Mesenchymal stem cell (in vitro differentiated cells and primary cell): ENCODE data around the gene NRXN3.

Experiments used
- DNase-seq: peaks from one replicate; pipeline ENCODE4 v3.0.0-alpha.2; 2013
- H2AFZ ChIP-seq: one replicate; pipeline ENCODE4 v1.6.1; 2013; ENCODE audit warnings: low read depth, mild to moderate bottlenecking, control low read depth, inconsistent platforms, low read length, moderate library complexity
- H2AK5ac ChIP-seq: 2 replicates; pipeline ENCODE4 v1.6.1; 2013; ENCODE audit warnings: low read length, moderate library complexity, mild to moderate bottlenecking, inconsistent platforms; ENCODE audit not compliant: severe bottlenecking
- H2BK120ac ChIP-seq: one replicate; pipeline ENCODE4 v1.6.1; 2013; ENCODE audit warnings: low read depth, mild to moderate bottlenecking, inconsistent platforms, low read length, moderate library complexity
- H2BK12ac ChIP-seq, 2 experiments: one replicate each; pipeline ENCODE4 v1.6.1; 2013; ENCODE audit warnings: inconsistent platforms in 2 of 2, low read length in 2 of 2, mild to moderate bottlenecking in 2 of 2, moderate library complexity in 2 of 2, control low read depth in 1 of 2
- H2BK15ac ChIP-seq: one replicate; pipeline ENCODE4 v1.6.1; 2013; ENCODE audit warnings: mild to moderate bottlenecking, low read depth, inconsistent platforms; ENCODE audit not compliant: poor library complexity, severe bottlenecking
- H2BK5ac ChIP-seq: 2 replicates; pipeline ENCODE4 v1.6.1; 2013; ENCODE audit warnings: low read depth, mild to moderate bottlenecking, low read length, control low read depth, inconsistent platforms; ENCODE audit not compliant: poor library complexity, severe bottlenecking
- H3K14ac ChIP-seq, 2 experiments: one replicate each; pipeline ENCODE4 v1.6.1; 2013; ENCODE audit warnings: inconsistent platforms in 2 of 2, low read length in 2 of 2, control low read depth in 1 of 2, mild to moderate bottlenecking in 1 of 2, moderate library complexity in 1 of 2
- H3K18ac ChIP-seq, 2 experiments: one replicate each; pipeline ENCODE4 v1.6.1; 2013; ENCODE audit warnings: inconsistent platforms in 2 of 2, low read length in 2 of 2, control low read depth in 1 of 2, low read depth in 1 of 2, mild to moderate bottlenecking in 1 of 2
- H3K23ac ChIP-seq, 2 experiments: one replicate each; pipeline ENCODE4 v1.6.1; 2013; ENCODE audit warnings: inconsistent platforms in 2 of 2, low read length in 2 of 2, mild to moderate bottlenecking in 2 of 2, moderate library complexity in 2 of 2, control low read depth in 1 of 2
- H3K27ac ChIP-seq: 2 replicates; pipeline ENCODE4 v1.5.1; 2013; ENCODE audit warnings: mild to moderate bottlenecking, moderate library complexity, low read length, control low read depth, inconsistent platforms; ENCODE audit not compliant: poor library complexity, severe bottlenecking
- H3K27me3 ChIP-seq, 2 experiments: 2 replicates each; pipeline versions ENCODE4 v1.6.1 to v1.7.0; 2013; ENCODE audit warnings: low read length in 2 of 2, mild to moderate bottlenecking in 2 of 2, moderate library complexity in 2 of 2, control low read depth in 1 of 2, inconsistent platforms in 1 of 2; ENCODE audit not compliant: control insufficient read depth in 1 of 2, insufficient read depth in 1 of 2
- H3K36me3 ChIP-seq, 2 experiments: 2 replicates each; pipeline versions ENCODE4 v1.6.1 to v1.7.0; 2013; ENCODE audit warnings: low read length in 2 of 2, control low read depth in 1 of 2, inconsistent platforms in 1 of 2, low read depth in 1 of 2, mild to moderate bottlenecking in 1 of 2; ENCODE audit not compliant: insufficient read depth in 2 of 2, control insufficient read depth in 1 of 2
- H3K4ac ChIP-seq, 2 experiments: one replicate each; pipeline ENCODE4 v1.6.1; 2013; ENCODE audit warnings: inconsistent platforms in 2 of 2, low read length in 2 of 2, mild to moderate bottlenecking in 2 of 2, moderate library complexity in 2 of 2, control low read depth in 1 of 2, low read depth in 1 of 2
- H3K4me1 ChIP-seq: 2 replicates; pipeline ENCODE4 v1.6.1; 2013; ENCODE audit warnings: low read depth, low read length, control low read depth; ENCODE audit not compliant: control insufficient read depth, insufficient read depth
- H3K4me2 ChIP-seq: 2 replicates; pipeline ENCODE4 v1.6.1; 2013; ENCODE audit warnings: low read length, mild to moderate bottlenecking, inconsistent platforms; ENCODE audit not compliant: poor library complexity, severe bottlenecking
- H3K4me3 ChIP-seq, 2 experiments: 2 replicates each; pipeline versions ENCODE4 v1.5.1 to v1.7.0; 2013; ENCODE audit warnings: low read length in 2 of 2, mild to moderate bottlenecking in 2 of 2, control low read depth in 1 of 2, low read depth in 1 of 2; ENCODE audit not compliant: insufficient read depth in 1 of 2
- H3K79me1 ChIP-seq: replicated peaks from 2 replicates; pipeline ENCODE4 v1.6.1; 2013; ENCODE audit warnings: mild to moderate bottlenecking, control low read depth, low read length, inconsistent platforms; ENCODE audit not compliant: poor library complexity, severe bottlenecking
- H3K9ac ChIP-seq: 2 replicates; pipeline ENCODE4 v1.7.0; 2013; ENCODE audit warnings: mild to moderate bottlenecking, low read length, moderate library complexity
- H3K9me3 ChIP-seq: 2 replicates; pipeline ENCODE4 v1.7.0; 2013; ENCODE audit warnings: mild to moderate bottlenecking, low read length; ENCODE audit not compliant: control insufficient read depth
- H4K8ac ChIP-seq: one replicate; pipeline ENCODE4 v1.6.1; 2013; ENCODE audit warnings: inconsistent platforms, mild to moderate bottlenecking, low read length, moderate library complexity
- H4K91ac ChIP-seq: one replicate; pipeline ENCODE4 v1.6.1; 2013; ENCODE audit warnings: mild to moderate bottlenecking, low read length, inconsistent platforms
- WGBS: methylation state at CpG from one replicate; pipeline ENCODE4 v1.1.7; 2013; ENCODE audit warnings: mixed read lengths; 5-methylcytosine and 5-hydroxymethylcytosine counted together

NRXN3 gene

DNA sequence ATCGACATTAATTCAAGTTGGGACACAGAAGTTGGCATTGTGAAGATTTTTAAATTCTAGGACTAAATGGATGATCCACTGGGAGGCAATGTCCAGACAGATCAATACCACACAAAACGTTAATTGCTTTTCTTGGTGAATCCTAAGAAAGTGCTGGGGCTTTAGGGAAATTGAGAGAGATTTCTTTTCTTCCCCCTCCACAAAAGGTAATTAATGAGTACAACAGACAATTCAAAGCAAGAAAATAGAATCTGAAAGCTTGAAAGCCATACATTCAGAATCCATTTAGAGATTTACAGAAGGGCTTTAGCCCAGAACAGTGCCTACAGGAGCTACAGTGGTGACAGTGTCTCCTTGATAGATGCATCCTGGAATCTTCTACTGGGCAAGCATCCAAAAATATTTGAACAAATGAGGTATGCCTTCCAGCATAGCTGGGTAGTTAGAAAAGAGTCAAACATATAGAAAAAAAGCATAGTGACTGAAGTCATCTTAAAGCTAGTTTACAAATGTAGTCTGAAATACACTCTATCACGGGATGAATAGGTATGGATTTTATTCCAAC lies 1323.0 kb downstream of the NRXN3 start:
- H3K36me3 ChIP-seq, result no peaks in the 10 kb centered on the region
- H4K8ac ChIP-seq, result no peak overlapping the region
- H4K91ac ChIP-seq, result no peak overlapping the region
- H2AK5ac ChIP-seq, result no peak overlapping the region
- H3K18ac ChIP-seq, result no peak overlapping the region
- no peak overlapping the region for H3K9ac ChIP-seq
- no peak overlapping the region for H3K4me3 ChIP-seq
- no peak overlapping the region for H2BK5ac ChIP-seq
- no peak overlapping the region for H3K4me2 ChIP-seq
- no peaks in the 10 kb centered on the region for H3K79me1 ChIP-seq
- 75% methylated on average over 1 of the region's 3 CpGs for WGBS
- no peak overlapping the region for H2BK12ac ChIP-seq
- DNase-seq, result no peak
- H3K4me1 ChIP-seq, result peaks cover 2% of the 10 kb centered on the region
- no peak overlapping the region for H3K27ac ChIP-seq
- H3K23ac ChIP-seq, result no peak overlapping the region
- H2BK120ac ChIP-seq, result no peak overlapping the region
- H3K4ac ChIP-seq, result no peak overlapping the region
- H2AFZ ChIP-seq, result no peak overlapping the region
- no peaks in the 10 kb centered on the region for H3K27me3 ChIP-seq
- H2BK15ac ChIP-seq, result no peak overlapping the region
- H3K14ac ChIP-seq, result no peak overlapping the region
- no peaks in the 10 kb centered on the region for H3K9me3 ChIP-seq

DNA sequence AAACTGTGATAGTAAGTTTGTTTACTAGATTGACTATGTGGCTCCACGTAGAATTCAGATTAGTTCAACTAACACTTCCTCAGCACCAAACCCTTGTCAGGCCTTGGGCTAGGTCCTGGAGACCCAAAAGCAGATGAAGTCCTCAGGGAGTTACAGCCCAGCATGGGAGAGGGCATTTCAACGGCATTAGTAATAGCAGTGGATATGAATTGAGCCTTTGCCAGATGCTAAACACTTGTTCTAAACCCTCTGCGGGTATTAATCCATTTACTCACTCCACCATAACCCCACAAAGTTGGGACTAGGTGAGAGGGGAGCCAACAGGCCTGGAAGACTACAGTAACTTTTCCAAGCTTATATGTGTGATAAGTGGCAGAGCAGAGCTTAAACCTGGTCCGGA lies 1326.5 kb downstream of the NRXN3 start:
- Histone ChIP-seq H3K4me3 (no peak overlapping the region), H2AFZ (no peak overlapping the region), H2AK5ac (no peak overlapping the region), H3K27ac (no peak overlapping the region), H4K8ac (no peak overlapping the region), H2BK5ac (no peak overlapping the region), H3K9me3 (no peaks in the 10 kb centered on the region), H2BK15ac (no peak overlapping the region), H3K4me2 (no peak overlapping the region), H3K23ac (no peak overlapping the region), H4K91ac (no peak overlapping the region), H3K79me1 (no peaks in the 10 kb centered on the region), H2BK12ac (no peak overlapping the region), H3K14ac (no peak overlapping the region), H2BK120ac (no peak overlapping the region), H3K9ac (no peak overlapping the region), H3K4me1 (peaks cover 2% of the 10 kb centered on the region), H3K27me3 (no peaks in the 10 kb centered on the region), H3K4ac (no peak overlapping the region), H3K18ac (no peak overlapping the region), H3K36me3 (no peaks in the 10 kb centered on the region)
- no peak for DNase-seq
- 80% methylated on average over 1 of the region's 4 CpGs for WGBS

DNA sequence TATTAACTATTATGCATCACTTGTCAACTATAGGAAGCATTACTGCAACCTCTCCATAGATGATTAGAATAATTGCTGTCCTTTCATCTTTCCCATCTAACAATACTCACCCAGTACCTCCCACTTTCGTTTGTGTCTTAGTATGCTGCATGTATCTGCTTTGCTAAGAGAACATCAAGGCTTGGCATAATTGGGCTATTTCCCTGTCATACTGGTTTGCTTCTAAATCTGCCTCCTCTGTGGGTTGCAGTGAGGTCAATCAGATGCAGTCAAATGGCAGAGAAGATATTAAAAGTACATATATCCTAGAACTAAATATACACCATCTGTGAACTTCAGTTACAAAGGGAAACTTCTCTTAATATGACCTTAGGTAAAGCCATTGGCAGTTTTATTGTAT lies 1330.3 kb downstream of the NRXN3 start:
- Histone ChIP-seq H2AK5ac (no peak overlapping the region), H2BK12ac (no peak overlapping the region), H2BK120ac (no peak overlapping the region), H2BK5ac (no peak overlapping the region), H3K27ac (no peak overlapping the region), H3K27me3 (no peaks in the 10 kb centered on the region), H3K9ac (no peak overlapping the region), H2BK15ac (no peak overlapping the region), H3K4me1 (peaks cover 2% of the 10 kb centered on the region), H3K79me1 (no peaks in the 10 kb centered on the region), H3K18ac (no peak overlapping the region), H4K8ac (no peak overlapping the region), H3K36me3 (no peaks in the 10 kb centered on the region), H3K4ac (no peak overlapping the region), H3K4me3 (no peak overlapping the region), H2AFZ (no peak overlapping the region), H3K9me3 (no peaks in the 10 kb centered on the region), H3K4me2 (no peak overlapping the region), H3K23ac (no peak overlapping the region), H4K91ac (no peak overlapping the region), H3K14ac (no peak overlapping the region)
- DNase-seq, result no peak
- 86% methylated on average over 1 of the region's 1 CpG for WGBS

DNA sequence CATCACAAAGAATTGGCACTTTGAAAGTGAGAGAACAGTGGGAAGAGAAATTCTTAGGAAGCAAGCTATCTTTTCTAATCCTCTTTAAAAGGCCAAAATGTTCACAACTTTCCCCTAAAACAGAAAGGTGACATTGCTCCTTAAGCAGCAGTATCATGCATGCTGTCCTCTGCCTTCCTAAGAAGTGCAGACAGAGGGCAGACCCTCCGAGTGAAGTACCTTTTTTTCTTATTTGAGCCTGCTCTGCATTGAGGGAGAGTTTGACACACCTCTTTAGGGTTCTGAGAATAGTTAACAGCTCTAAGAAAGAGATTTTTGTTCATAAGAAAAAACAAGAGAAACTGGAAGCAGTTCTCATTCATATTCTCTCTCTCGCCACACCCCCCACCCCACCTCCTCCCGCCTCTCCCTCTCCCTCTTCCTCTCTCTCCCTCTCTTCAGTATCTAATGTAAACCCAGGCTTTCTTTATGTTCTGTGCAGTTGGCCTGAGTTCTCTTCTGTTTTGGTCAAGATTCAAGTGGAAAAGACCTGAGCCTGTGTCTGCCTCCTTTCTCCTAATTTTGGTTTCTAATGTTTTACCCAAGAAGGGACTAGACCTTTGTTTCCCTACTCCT lies 1332.1 kb downstream of the NRXN3 start:
- H2AFZ ChIP-seq, result no peak overlapping the region
- H3K4me1 ChIP-seq, result peaks cover 2% of the 10 kb centered on the region
- no peak overlapping the region for H3K14ac ChIP-seq
- H3K9me3 ChIP-seq, result no peaks in the 10 kb centered on the region
- H3K79me1 ChIP-seq, result no peaks in the 10 kb centered on the region
- H2BK12ac ChIP-seq, result no peak overlapping the region
- 44% methylated on average over 3 of the region's 3 CpGs for WGBS
- H3K4me2 ChIP-seq, result no peak overlapping the region
- no peaks in the 10 kb centered on the region for H3K36me3 ChIP-seq
- H2AK5ac ChIP-seq, result no peak overlapping the region
- no peak for DNase-seq
- H3K23ac ChIP-seq, result no peak overlapping the region
- H4K91ac ChIP-seq, result no peak overlapping the region
- H3K27me3 ChIP-seq, result no peaks in the 10 kb centered on the region
- no peak overlapping the region for H3K18ac ChIP-seq
- no peak overlapping the region for H2BK120ac ChIP-seq
- H3K9ac ChIP-seq, result no peak overlapping the region
- no peak overlapping the region for H2BK15ac ChIP-seq
- H3K4me3 ChIP-seq, result no peak overlapping the region
- no peak overlapping the region for H2BK5ac ChIP-seq
- no peak overlapping the region for H3K27ac ChIP-seq
- no peak overlapping the region for H4K8ac ChIP-seq
- H3K4ac ChIP-seq, result no peak overlapping the region
